ENCODE data around the gene FLRT2.

- TF ChIP-seq POLR2AphosphoS5 (IDR thresholded peaks at IDR 0.05; ENCODE audit: low read depth, low read length) (no peak), SIN3A (IDR thresholded peaks at IDR 0.05; ENCODE audit: borderline replicate concordance, insufficient read depth, low read length) (no peak), REST (IDR thresholded peaks at IDR 0.05; ENCODE audit: insufficient read depth in 1 of 2, low read depth in 2 of 2, low read length in 2 of 2) (no peak)
These were observed 6.3 kb upstream of the FLRT2 start for GRCh38 chr14:85523624-85524023.
